Breast epithelium (tissue), 3 donors: Measurements from ENCODE around the gene NOSIP.

Source experiments
- POLR2A ChIP-seq: fragments of 450-650 bp; IDR thresholded peaks from one replicate; pipeline ENCODE4 v1.6.1; 2016; ENCODE audit warnings: antibody characterized with exemption, mild to moderate bottlenecking, moderate library complexity
- TF ChIP-seq, protein P1 (sequence below), 3 donors: fragments of 450-650 bp; IDR thresholded peaks; one replicate each; pipeline ENCODE4 v1.5.1; 2016 to 2017; ENCODE audit warnings: antibody characterized with exemption in 3 of 3, mild to moderate bottlenecking in 3 of 3, moderate library complexity in 3 of 3

DNA sequence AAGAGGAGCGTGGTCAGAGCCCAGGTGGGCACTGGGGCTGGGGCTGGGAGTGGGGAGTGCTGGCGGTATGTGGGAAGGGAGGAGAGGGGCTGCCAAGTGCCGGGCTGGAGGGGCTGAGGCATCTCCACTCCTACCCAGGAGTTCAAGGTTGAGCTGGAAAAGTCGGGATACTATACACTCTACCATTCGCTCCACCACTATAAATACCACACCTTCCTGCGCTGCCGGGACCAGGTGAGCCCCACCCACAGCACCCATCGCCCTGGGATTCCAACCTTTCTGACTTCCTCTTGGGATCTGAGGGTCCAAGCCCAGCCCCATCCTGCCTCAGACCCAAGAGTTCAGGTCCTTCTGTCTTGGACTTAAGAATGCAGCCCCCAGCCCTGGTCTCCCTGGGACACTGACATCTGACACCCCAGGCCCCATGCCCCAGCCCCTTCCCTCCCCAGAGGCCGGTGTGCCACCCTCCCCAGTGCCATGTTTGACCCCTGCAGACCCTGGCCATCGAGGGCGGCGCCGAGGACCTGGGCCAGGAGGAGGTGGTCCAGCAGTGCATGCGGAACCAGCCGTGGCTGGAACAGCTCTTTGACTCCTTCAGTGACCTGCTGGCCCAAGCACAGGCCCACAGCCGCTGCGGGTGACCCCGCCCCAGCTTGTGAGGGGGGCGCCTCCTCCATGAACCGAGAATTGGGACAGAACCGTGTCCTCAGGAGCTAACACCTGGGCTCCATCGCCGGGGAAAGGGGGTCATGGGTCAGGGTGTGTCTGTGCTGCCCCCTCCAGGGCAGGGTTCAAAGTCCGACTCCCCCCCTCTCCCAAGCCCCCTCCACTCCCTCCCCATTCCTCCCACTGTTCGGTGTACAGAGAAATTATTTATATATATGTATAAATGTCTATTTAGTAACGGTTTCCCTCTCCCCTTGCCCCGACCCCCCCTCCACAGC, 44.9 kb upstream of the NOSIP start:
- TF ChIP-seq, protein P1, sequence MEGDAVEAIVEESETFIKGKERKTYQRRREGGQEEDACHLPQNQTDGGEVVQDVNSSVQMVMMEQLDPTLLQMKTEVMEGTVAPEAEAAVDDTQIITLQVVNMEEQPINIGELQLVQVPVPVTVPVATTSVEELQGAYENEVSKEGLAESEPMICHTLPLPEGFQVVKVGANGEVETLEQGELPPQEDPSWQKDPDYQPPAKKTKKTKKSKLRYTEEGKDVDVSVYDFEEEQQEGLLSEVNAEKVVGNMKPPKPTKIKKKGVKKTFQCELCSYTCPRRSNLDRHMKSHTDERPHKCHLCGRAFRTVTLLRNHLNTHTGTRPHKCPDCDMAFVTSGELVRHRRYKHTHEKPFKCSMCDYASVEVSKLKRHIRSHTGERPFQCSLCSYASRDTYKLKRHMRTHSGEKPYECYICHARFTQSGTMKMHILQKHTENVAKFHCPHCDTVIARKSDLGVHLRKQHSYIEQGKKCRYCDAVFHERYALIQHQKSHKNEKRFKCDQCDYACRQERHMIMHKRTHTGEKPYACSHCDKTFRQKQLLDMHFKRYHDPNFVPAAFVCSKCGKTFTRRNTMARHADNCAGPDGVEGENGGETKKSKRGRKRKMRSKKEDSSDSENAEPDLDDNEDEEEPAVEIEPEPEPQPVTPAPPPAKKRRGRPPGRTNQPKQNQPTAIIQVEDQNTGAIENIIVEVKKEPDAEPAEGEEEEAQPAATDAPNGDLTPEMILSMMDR (IDR thresholded peaks at IDR 0.05) = no peak
- TF ChIP-seq POLR2A = no peak
